Measurements from ENCODE around the gene ANK3. TPM values are rescaled to one million over a fixed set of nuclear protein-coding genes. Genes with fewer than 3 reads are reported as not detected.

Gene ANK3
- total RNA-seq, 4 donors from 2014 or later: 118 to 161 (median 151) TPM

GRCh38 chr10:60417901-60418300 is 28.2 kb upstream of the ANK3 start:
- no peak for TF ChIP-seq CTCF (IDR thresholded peaks at IDR 0.05)
- no peak for TF ChIP-seq POLR2A (IDR thresholded peaks at IDR 0.05)
- no peak overlapping the region for H3K4me3 ChIP-seq

GRCh38 chr10:60417024-60417423 is 27.3 kb upstream of the ANK3 start:
- no peak overlapping the region for H3K27ac ChIP-seq

More at GRCh38 chr10:60417901-60418300, 28.2 kb upstream of the ANK3 start:
- no peaks in the 10 kb centered on the region for H3K27me3 ChIP-seq
- no peaks in the 10 kb centered on the region for H3K9me3 ChIP-seq
- no peak for DNase-seq
- H3K4me1 ChIP-seq: no peaks in the 10 kb centered on the region
- no peak overlapping the region for H3K27ac ChIP-seq
- H3K36me3 ChIP-seq: no peaks in the 10 kb centered on the region

GRCh38 chr10:60414877-60415585 is 25.4 kb upstream of the ANK3 start:
- Histone ChIP-seq H3K9me3 (no peaks in the 10 kb centered on the region), H3K27me3 (no peaks in the 10 kb centered on the region), H3K27ac (no peak overlapping the region), H3K36me3 (no peaks in the 10 kb centered on the region), H3K4me1 (no peaks in the 10 kb centered on the region), H3K4me3 (no peak overlapping the region)
- no peak for DNase-seq
- TF ChIP-seq CTCF (IDR thresholded peaks at IDR 0.05): no peak

More at GRCh38 chr10:60417024-60417423, 27.3 kb upstream of the ANK3 start:
- TF ChIP-seq CTCF (IDR thresholded peaks at IDR 0.05) (no peak), POLR2A (IDR thresholded peaks at IDR 0.05) (no peak)
- Histone ChIP-seq H3K36me3 (no peaks in the 10 kb centered on the region), H3K9me3 (no peaks in the 10 kb centered on the region), H3K4me3 (no peak overlapping the region), H3K4me1 (no peaks in the 10 kb centered on the region), H3K27me3 (no peaks in the 10 kb centered on the region)
- no peak for DNase-seq

GRCh38 chr10:60414111-60414510 is 24.4 kb upstream of the ANK3 start:
- no peaks in the 10 kb centered on the region for H3K9me3 ChIP-seq
- no peak for TF ChIP-seq CTCF (IDR thresholded peaks at IDR 0.05)
- TF ChIP-seq POLR2A (IDR thresholded peaks at IDR 0.05): no peak
- H3K4me3 ChIP-seq: no peak overlapping the region
- H3K27ac ChIP-seq: no peak overlapping the region
- H3K4me1 ChIP-seq: no peaks in the 10 kb centered on the region
- H3K27me3 ChIP-seq: no peaks in the 10 kb centered on the region
- no peak for DNase-seq
- H3K36me3 ChIP-seq: no peaks in the 10 kb centered on the region

GRCh38 chr10:60413306-60414012 is 23.8 kb upstream of the ANK3 start:
- no peak overlapping the region for H3K27ac ChIP-seq
- H3K4me1 ChIP-seq: no peaks in the 10 kb centered on the region
- no peak overlapping the region for H3K4me3 ChIP-seq
- no peak for DNase-seq
- TF ChIP-seq CTCF (IDR thresholded peaks at IDR 0.05) (no peak), POLR2A (IDR thresholded peaks at IDR 0.05) (no peak)
- H3K36me3 ChIP-seq: no peaks in the 10 kb centered on the region
- no peaks in the 10 kb centered on the region for H3K9me3 ChIP-seq
- H3K27me3 ChIP-seq: no peaks in the 10 kb centered on the region
